Measurements from ENCODE around the gene LMF1. TPM values are rescaled to one million over a fixed set of nuclear protein-coding genes. Genes with fewer than 3 reads are reported as not detected.

Gene LMF1
- polyA plus RNA-seq, 3 donors: 5.9 to 14.7 (median 10.6) TPM

DNA sequence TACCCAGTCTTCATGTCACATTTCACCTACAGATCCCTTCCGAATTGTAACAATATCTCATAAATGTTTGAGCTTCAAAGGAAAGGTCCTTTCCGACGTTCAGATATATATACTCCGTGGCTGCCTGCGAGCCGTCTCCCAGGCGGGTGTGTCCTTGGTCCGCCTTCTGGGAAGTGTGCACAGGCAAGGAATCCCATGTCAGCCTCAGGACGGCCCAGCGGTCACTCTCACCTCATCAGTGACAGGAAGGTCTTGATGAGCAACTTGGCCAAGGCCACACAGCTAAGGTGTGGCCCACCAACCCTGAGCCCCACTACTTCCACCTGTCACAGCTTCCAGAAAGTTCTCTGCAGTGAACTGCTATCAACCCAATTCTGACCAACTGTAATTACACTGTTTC, 4.3 kb downstream of the LMF1 start:
- no peak overlapping the region for H3K4me3 Mint-ChIP-seq
- H3K9me3 ChIP-seq (replicated peaks in 1 of 2; ENCODE audit: control insufficient read depth in 1 of 2, insufficient read depth in 1 of 2, low read length in 2 of 2): peaks cover 22 to 60% of the 10 kb centered on the region in 2 donors
- H3K79me2 ChIP-seq (ENCODE audit: insufficient read depth, low read length): no peaks in the 10 kb centered on the region
- no peaks in the 10 kb centered on the region for H4K20me1 ChIP-seq (ENCODE audit: insufficient read depth, low read length)
- peaks cover 19 to 37% of the 10 kb centered on the region in 2 donors for H3K36me3 Mint-ChIP-seq
- peaks cover 0 to 3% of the 10 kb centered on the region in 2 donors for H3K27me3 ChIP-seq (ENCODE audit: control insufficient read depth in 2 of 2, insufficient read depth in 2 of 2, low read length in 2 of 2)
- H3K27ac ChIP-seq (ENCODE audit: low read depth in 1 of 2, low read length in 2 of 2): no peak overlapping the region
- peaks cover 18 to 51% (median 27%) of the 10 kb centered on the region in 7 donors for H3K9me3 Mint-ChIP-seq
- no peak overlapping the region for H3K27ac Mint-ChIP-seq
- intact Hi-C loops (cut with micrococcal nuclease): no loop called here
- H3K4me2 ChIP-seq (replicated peaks; ENCODE audit: extremely low read depth, low read length, poor library complexity, severe bottlenecking): no peak overlapping the region
- peaks cover 9% of the 10 kb centered on the region for H3K4me1 Mint-ChIP-seq
- H2AFZ ChIP-seq (ENCODE audit: insufficient read depth, low read depth, low read length, poor library complexity, severe bottlenecking): no peak overlapping the region
- no peak overlapping the region for H3K9ac ChIP-seq (ENCODE audit: insufficient read depth, low read length, poor library complexity, severe bottlenecking)
- H3K27me3 Mint-ChIP-seq (ENCODE audit: low read depth in 3 of 3): peaks cover 1 to 5% (median 3%) of the 10 kb centered on the region in 3 donors
- no peak overlapping the region for H3K4me3 ChIP-seq (replicated peaks in 1 of 3; ENCODE audit: low read depth in 2 of 3, low read length in 3 of 3)
- no peak for DNase-seq
- H3K36me3 ChIP-seq (replicated peaks in 1 of 2; ENCODE audit: control insufficient read depth in 1 of 2, insufficient read depth in 2 of 2, low read length in 2 of 2): peaks cover 2 to 20% of the 10 kb centered on the region in 2 donors
- H3K4me1 ChIP-seq (ENCODE audit: control insufficient read depth in 1 of 2, insufficient read depth in 2 of 2, low read length in 2 of 2): peaks cover 12 to 20% of the 10 kb centered on the region in 2 donors
- 99% methylated on average over 10 of the region's 10 CpGs for WGBS (ENCODE audit: insufficient coverage)
- TF ChIP-seq, protein P1, sequence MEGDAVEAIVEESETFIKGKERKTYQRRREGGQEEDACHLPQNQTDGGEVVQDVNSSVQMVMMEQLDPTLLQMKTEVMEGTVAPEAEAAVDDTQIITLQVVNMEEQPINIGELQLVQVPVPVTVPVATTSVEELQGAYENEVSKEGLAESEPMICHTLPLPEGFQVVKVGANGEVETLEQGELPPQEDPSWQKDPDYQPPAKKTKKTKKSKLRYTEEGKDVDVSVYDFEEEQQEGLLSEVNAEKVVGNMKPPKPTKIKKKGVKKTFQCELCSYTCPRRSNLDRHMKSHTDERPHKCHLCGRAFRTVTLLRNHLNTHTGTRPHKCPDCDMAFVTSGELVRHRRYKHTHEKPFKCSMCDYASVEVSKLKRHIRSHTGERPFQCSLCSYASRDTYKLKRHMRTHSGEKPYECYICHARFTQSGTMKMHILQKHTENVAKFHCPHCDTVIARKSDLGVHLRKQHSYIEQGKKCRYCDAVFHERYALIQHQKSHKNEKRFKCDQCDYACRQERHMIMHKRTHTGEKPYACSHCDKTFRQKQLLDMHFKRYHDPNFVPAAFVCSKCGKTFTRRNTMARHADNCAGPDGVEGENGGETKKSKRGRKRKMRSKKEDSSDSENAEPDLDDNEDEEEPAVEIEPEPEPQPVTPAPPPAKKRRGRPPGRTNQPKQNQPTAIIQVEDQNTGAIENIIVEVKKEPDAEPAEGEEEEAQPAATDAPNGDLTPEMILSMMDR (IDR thresholded peaks at IDR 0.05): no peak

DNA sequence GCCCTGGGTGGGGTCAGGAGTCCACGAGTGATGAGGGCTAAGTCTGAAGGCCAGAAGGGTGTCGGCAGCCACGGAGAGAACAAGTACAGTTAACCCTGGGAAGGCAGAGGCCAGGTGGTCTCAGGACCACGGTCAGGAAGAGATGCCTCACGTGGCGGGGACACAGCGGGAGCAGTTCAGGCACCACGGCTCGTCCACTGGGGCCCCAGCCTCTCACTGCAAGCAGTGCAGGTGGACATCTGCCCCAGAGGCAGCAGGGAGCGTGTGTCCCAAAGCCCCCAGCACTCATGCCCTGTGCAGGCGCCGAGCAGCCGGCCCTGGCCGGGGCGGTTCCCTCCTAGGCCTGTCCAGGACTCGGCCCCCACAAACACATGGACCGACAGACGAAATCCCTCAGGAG, 4.7 kb downstream of the LMF1 start:
- Mint-ChIP-seq H3K36me3 (peaks cover 19 to 37% of the 10 kb centered on the region in 2 donors), H3K4me1 (peaks cover 9% of the 10 kb centered on the region), H3K27ac (peak overlapping the region in 2 of 7 donors; percentile 10 to 36), H3K27me3 (ENCODE audit: low read depth in 3 of 3) (peaks cover 0 to 3% (median 1%) of the 10 kb centered on the region in 3 donors), H3K9me3 (peaks cover 16 to 48% (median 27%) of the 10 kb centered on the region in 7 donors), H3K4me3 (no peak overlapping the region)
- Histone ChIP-seq H3K36me3 (replicated peaks in 1 of 2; ENCODE audit: control insufficient read depth in 1 of 2, insufficient read depth in 2 of 2, low read length in 2 of 2) (peaks cover 2 to 20% of the 10 kb centered on the region in 2 donors), H3K79me2 (ENCODE audit: insufficient read depth, low read length) (no peaks in the 10 kb centered on the region), H2AFZ (ENCODE audit: insufficient read depth, low read depth, low read length, poor library complexity, severe bottlenecking) (no peak overlapping the region), H4K20me1 (ENCODE audit: insufficient read depth, low read length) (no peaks in the 10 kb centered on the region), H3K9ac (ENCODE audit: insufficient read depth, low read length, poor library complexity, severe bottlenecking) (no peak overlapping the region), H3K4me3 (replicated peaks in 1 of 3; ENCODE audit: low read depth in 2 of 3, low read length in 3 of 3) (no peak overlapping the region), H3K4me2 (replicated peaks; ENCODE audit: extremely low read depth, low read length, poor library complexity, severe bottlenecking) (no peak overlapping the region), H3K27me3 (ENCODE audit: control insufficient read depth in 2 of 2, insufficient read depth in 2 of 2, low read length in 2 of 2) (no peaks in the 10 kb centered on the region), H3K4me1 (ENCODE audit: control insufficient read depth in 1 of 2, insufficient read depth in 2 of 2, low read length in 2 of 2) (peaks cover 7 to 15% of the 10 kb centered on the region in 2 donors), H3K27ac (ENCODE audit: low read depth in 1 of 2, low read length in 2 of 2) (no peak overlapping the region), H3K9me3 (replicated peaks in 1 of 2; ENCODE audit: control insufficient read depth in 1 of 2, insufficient read depth in 1 of 2, low read length in 2 of 2) (peaks cover 22 to 59% of the 10 kb centered on the region in 2 donors)
- TF ChIP-seq, protein P1 (IDR thresholded peaks at IDR 0.05): no peak
- DNase-seq: no peak
- intact Hi-C loops (cut with micrococcal nuclease): no loop called here
- 98% methylated on average over 18 of the region's 18 CpGs for whole genome bisulfite sequencing (ENCODE audit: insufficient coverage)

Measured in CD14-positive monocyte (primary cell).